CD4-positive, alpha-beta memory T cell (primary cell): ENCODE measurements around the gene CDA. TPM values are rescaled to one million over a fixed set of nuclear protein-coding genes. Genes with fewer than 3 reads are reported as not detected.

Experiments
- CTCF ChIA-PET: fragments of 350-600 bp; sonication (Branson Sonifier 250); formaldehyde crosslinking; loops from one replicate; lab custom pipeline; 2021; ENCODE audit warnings: inconsistent platforms; ENCODE audit not compliant: partially characterized antibody; lab: Charles Lee
- POLR2A ChIA-PET: fragments of 350-600 bp; sonication (Branson Sonifier 250); formaldehyde crosslinking; loops from one replicate; lab custom pipeline; 2021; ENCODE audit not compliant: partially characterized antibody; lab: Charles Lee
- DNase-seq, 5 donors: peaks; one replicate each; pipeline versions ENCODE4 v3.0.0 to v3.0.0-alpha.2; 2020 to 2022; ENCODE audit warnings: mixed read lengths in 1 of 5
- H3K27ac ChIP-seq: one replicate; pipeline ENCODE4 v1.7.0; 2013; ENCODE audit warnings: low read depth, low read length
- H3K27me3 ChIP-seq: 2 replicates; pipeline ENCODE4 v1.7.0; 2013; ENCODE audit warnings: mild to moderate bottlenecking, low read length, moderate library complexity; ENCODE audit not compliant: insufficient read depth
- H3K36me3 ChIP-seq: 2 replicates; pipeline ENCODE4 v1.7.0; 2013; ENCODE audit warnings: mild to moderate bottlenecking, low read length, moderate library complexity; ENCODE audit not compliant: insufficient read depth
- H3K4me1 ChIP-seq: 2 replicates; pipeline ENCODE4 v1.7.0; 2013; ENCODE audit warnings: mild to moderate bottlenecking, low read length, moderate library complexity; ENCODE audit not compliant: insufficient read depth
- H3K4me3 ChIP-seq, 2 donors: one replicate each; pipeline ENCODE4 v1.7.0; 2013; ENCODE audit warnings: low read length in 2 of 2, mild to moderate bottlenecking in 1 of 2
- H3K9me3 ChIP-seq, 2 donors: one replicate each; pipeline ENCODE4 v1.7.0; 2013; ENCODE audit warnings: low read length in 2 of 2, control low read depth in 1 of 2; ENCODE audit not compliant: control insufficient read depth in 1 of 2
- H3K27ac Mint-ChIP-seq, 7 donors: one replicate each; pipeline ENCODE4 v1.8.0; 2020 to 2021; ENCODE audit warnings: mixed read lengths in 7 of 7, mild to moderate bottlenecking in 6 of 7, inconsistent platforms in 3 of 7, moderate library complexity in 3 of 7
- H3K27me3 Mint-ChIP-seq, 2 donors: one replicate each; pipeline ENCODE4 v1.8.0; 2020 to 2021; ENCODE audit warnings: mixed read lengths in 2 of 2
- H3K36me3 Mint-ChIP-seq, 2 donors: one replicate each; pipeline ENCODE4 v1.8.0; 2020 to 2021; ENCODE audit warnings: mixed read lengths in 2 of 2, inconsistent platforms in 1 of 2, mild to moderate bottlenecking in 1 of 2
- H3K4me1 Mint-ChIP-seq, 4 donors: one replicate each; pipeline ENCODE4 v1.8.0; 2020 to 2021; ENCODE audit warnings: mixed read lengths in 4 of 4, mild to moderate bottlenecking in 1 of 4
- H3K4me3 Mint-ChIP-seq, 8 donors: one replicate each; pipeline ENCODE4 v1.8.0; 2020 to 2021; ENCODE audit warnings: mixed read lengths in 8 of 8, mild to moderate bottlenecking in 7 of 8, moderate library complexity in 6 of 8, inconsistent platforms in 3 of 8
- H3K9me3 Mint-ChIP-seq, 8 donors: one replicate each; pipeline ENCODE4 v1.8.0; 2020 to 2021; ENCODE audit warnings: mixed read lengths in 8 of 8, mild to moderate bottlenecking in 5 of 8, inconsistent platforms in 3 of 8, moderate library complexity in 1 of 8
- intact Hi-C: fragments of 100-400 bp; cut with micrococcal nuclease; formaldehyde crosslinking; loops from one replicate; pipeline ENCODE4 v1.15.1; 2023
- polyA plus RNA-seq, 2 donors: library from polyadenylated mRNA; unstranded; fragments of 300-500 nt; fragmentation: Illumina TruSeq; gene quantifications; one replicate each; pipeline ENCODE4 v1.2.3, GENCODE V29; 2021
- total RNA-seq, 2 experiments: library from RNA; stranded (reverse); gene quantifications; one replicate each; pipeline ENCODE4 v1.2.3, GENCODE V29; 2021

The CDA gene
- total and polyA plus RNA-seq, 4 experiments from 2014 or later, result not detected

DNA sequence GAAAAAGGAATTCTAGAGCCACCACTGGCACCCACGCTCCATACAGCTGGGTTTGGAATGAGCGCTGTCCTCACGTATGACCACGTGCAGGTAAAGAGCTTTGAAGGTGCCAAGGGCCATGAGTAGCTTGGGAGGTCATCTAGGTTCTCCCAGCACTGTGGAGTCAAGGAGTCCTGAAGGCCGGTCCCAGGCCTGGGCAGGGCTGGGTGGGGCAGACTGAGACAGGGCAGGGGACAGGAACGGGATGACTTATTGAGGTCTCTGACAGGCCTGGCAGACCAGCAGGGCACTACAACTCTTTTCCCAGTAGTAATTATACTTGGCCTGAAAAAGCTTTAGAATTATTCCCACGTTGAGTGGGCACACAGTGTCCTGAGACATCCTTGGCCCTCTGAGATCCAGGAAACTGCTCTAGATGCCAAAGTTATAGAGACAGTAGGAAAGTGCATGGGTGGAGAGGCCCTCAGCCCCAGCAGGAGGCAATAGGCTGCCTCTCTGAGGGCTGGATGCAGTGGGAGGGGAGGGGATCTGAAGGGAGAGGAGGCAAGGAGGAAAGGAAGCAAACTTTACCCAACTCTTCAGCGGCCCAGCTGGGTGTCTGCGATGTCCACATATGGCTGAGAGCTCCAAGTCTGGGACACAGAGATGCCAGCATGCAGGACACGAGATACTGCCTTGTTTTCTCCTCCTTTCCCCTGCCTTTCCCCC is 1.8 kb upstream of the CDA start:
- Histone ChIP-seq H3K4me3 (no peak overlapping the region), H3K36me3 (no peaks in the 10 kb centered on the region), H3K27me3 (peaks cover 8% of the 10 kb centered on the region), H3K27ac (no peak overlapping the region), H3K4me1 (no peaks in the 10 kb centered on the region), H3K9me3 (no peaks in the 10 kb centered on the region)
- peaks cover 0 to 16% (median 6%) of the 10 kb centered on the region in 4 donors for H3K4me1 Mint-ChIP-seq
- peaks cover 0 to 5% (median 0%) of the 10 kb centered on the region in 8 donors for H3K9me3 Mint-ChIP-seq
- H3K36me3 Mint-ChIP-seq, result no peaks in the 10 kb centered on the region
- no peak overlapping the region for H3K4me3 Mint-ChIP-seq
- DNase-seq, result no peak
- intact Hi-C loops, result no loop called here
- H3K27me3 Mint-ChIP-seq, result peaks cover 36 to 43% of the 10 kb centered on the region in 2 donors
- ChIA-PET POLR2A (no interaction called here), CTCF (interaction anchor here (0.7 kb wide), 1 partner anchor 12 kb away, joined by 3 read pairs; no protein-coding TSS in a partner anchor)
- H3K27ac Mint-ChIP-seq, result no peak overlapping the region

GRCh38 chr1:20587661-20588053 is 1.2 kb upstream of the CDA start:
- no peak overlapping the region for H3K27ac Mint-ChIP-seq
- Histone ChIP-seq H3K4me3 (no peak overlapping the region), H3K27ac (no peak overlapping the region), H3K27me3 (peaks cover 8% of the 10 kb centered on the region), H3K4me1 (no peaks in the 10 kb centered on the region), H3K36me3 (no peaks in the 10 kb centered on the region), H3K9me3 (no peaks in the 10 kb centered on the region)
- H3K27me3 Mint-ChIP-seq, result peaks cover 41 to 48% of the 10 kb centered on the region in 2 donors
- intact Hi-C loops, result no loop called here
- POLR2A ChIA-PET, result no interaction called here
- CTCF ChIA-PET, result interaction anchor here (0.7 kb wide), 1 partner anchor 12 kb away, joined by 3 read pairs; no protein-coding TSS in a partner anchor
- H3K4me3 Mint-ChIP-seq, result no peak overlapping the region
- DNase-seq, result no peak
- no peaks in the 10 kb centered on the region for H3K36me3 Mint-ChIP-seq
- H3K9me3 Mint-ChIP-seq, result peaks cover 0 to 5% (median 0%) of the 10 kb centered on the region in 8 donors
- peaks cover 0 to 16% (median 6%) of the 10 kb centered on the region in 4 donors for H3K4me1 Mint-ChIP-seq

DNA sequence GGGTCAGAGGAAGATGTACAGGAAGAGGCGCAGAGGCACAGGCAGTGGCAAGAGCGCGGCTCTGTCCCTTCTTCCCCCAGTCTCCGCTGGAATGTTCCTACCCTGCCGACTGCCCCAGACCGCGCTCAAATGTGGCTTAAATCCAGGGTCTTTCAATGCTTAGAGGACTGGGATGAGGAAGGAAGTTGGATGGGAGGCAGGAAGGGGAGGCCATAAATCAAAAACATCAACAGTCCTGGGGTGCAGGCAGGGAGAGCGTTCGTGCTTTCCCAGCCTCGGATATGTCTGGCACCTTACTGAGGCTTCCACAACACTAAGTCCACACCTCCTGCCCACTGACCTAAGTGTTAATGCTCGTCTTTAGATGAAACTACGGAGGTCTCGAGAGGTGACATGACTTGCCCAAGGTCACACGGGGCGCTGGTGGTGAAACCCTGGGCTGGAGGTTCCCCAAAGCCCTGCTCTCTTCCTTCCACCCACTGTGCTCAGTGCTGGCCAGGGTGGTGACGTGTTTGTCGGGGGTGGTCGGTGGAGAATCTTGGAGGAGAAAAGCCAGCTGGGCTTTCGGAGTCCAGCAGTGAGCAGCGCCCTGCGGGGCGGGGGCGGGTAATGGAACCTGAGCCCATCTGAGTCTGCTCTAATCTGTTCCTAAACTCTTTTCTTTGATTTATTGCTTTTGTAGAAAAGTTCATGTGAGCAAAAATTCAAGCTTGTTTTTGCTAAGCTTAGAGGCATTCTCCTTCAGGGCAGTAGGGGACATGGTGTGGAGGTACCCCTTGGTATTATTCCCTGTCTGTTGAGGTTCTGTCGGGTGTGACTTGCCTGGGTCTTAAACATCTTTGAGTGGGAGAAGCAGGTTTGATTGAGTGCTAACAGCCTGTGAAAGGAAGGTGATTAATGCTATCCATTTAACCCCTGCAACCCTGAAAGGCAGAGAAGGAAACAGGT is 708 bp downstream of the CDA start:
- DNase-seq, result no peak
- H3K27ac Mint-ChIP-seq, result no peak overlapping the region
- peaks cover 39 to 48% of the 10 kb centered on the region in 2 donors for H3K27me3 Mint-ChIP-seq
- intact Hi-C loops, result no loop called here
- H3K36me3 ChIP-seq, result no peaks in the 10 kb centered on the region
- H3K4me1 Mint-ChIP-seq, result peaks cover 0 to 16% (median 6%) of the 10 kb centered on the region in 4 donors
- H3K27ac ChIP-seq, result no peak overlapping the region
- H3K9me3 ChIP-seq, result no peaks in the 10 kb centered on the region
- peaks cover 8% of the 10 kb centered on the region for H3K27me3 ChIP-seq
- peak overlapping the region in 1 of 8 donors; percentile 47 for H3K4me3 Mint-ChIP-seq
- no peaks in the 10 kb centered on the region for H3K36me3 Mint-ChIP-seq
- no peak overlapping the region for H3K4me3 ChIP-seq
- peaks cover 0 to 5% (median 0%) of the 10 kb centered on the region in 8 donors for H3K9me3 Mint-ChIP-seq
- H3K4me1 ChIP-seq, result no peaks in the 10 kb centered on the region
- CTCF ChIA-PET, result no interaction called here
- POLR2A ChIA-PET, result no interaction called here

DNA sequence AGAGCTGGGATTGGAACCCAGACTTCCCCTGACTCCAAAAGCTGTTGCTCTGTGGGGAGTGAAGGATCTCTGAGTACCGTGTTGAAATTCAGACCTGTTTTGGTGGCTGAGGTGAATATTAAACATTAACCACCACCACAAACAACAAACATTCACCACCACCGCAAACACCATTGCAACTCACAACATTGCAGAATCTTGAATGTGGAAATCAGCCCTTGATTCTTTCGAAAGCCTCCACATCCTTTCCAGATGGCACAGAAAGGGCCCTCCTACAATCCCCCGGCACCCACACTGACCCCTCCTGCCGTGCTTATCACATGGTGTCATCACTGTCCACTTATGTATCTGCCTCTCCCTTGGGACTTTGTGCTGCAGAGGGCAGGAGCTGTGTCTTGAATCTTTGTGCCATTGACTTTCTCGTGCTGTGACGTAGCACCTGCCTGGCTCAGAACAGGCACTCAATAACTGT is 1.4 kb downstream of the CDA start:
- Mint-ChIP-seq H3K4me1 (peaks cover 0 to 16% (median 6%) of the 10 kb centered on the region in 4 donors), H3K27me3 (peaks cover 38 to 43% of the 10 kb centered on the region in 2 donors), H3K27ac (no peak overlapping the region), H3K4me3 (no peak overlapping the region), H3K36me3 (no peaks in the 10 kb centered on the region), H3K9me3 (peaks cover 0 to 5% (median 0%) of the 10 kb centered on the region in 8 donors)
- Histone ChIP-seq H3K27me3 (peaks cover 8% of the 10 kb centered on the region), H3K36me3 (no peaks in the 10 kb centered on the region), H3K4me1 (no peaks in the 10 kb centered on the region), H3K9me3 (no peaks in the 10 kb centered on the region), H3K4me3 (no peak overlapping the region), H3K27ac (no peak overlapping the region)
- no peak for DNase-seq
- ChIA-PET CTCF (no interaction called here), POLR2A (no interaction called here)
- intact Hi-C loops, result no loop called here

DNA sequence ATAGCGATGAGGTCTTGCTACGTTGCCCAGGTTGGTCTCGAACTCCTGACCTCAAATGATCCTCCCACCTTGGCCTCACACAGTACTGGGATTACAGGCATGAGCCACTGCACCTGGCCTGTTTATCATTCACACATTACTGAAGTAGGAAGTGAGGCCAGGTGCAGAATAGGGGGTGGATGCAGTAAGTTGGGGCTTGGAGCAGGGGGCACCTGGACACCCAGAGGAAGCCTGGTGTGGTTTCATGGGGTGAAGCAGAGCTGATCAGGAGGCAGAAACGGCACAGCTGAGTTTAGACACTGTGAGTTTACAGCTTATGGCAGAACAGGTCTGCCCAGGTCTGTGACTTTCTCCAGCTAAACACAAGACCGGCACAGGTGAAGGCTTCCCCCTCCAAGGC is 4.9 kb downstream of the CDA start:
- H3K27ac ChIP-seq, result no peak overlapping the region
- Mint-ChIP-seq H3K27ac (no peak overlapping the region), H3K4me1 (peaks cover 0 to 13% (median 4%) of the 10 kb centered on the region in 4 donors), H3K36me3 (no peaks in the 10 kb centered on the region), H3K27me3 (peaks cover 22 to 29% of the 10 kb centered on the region in 2 donors), H3K9me3 (peaks cover 0 to 2% (median 0%) of the 10 kb centered on the region in 8 donors), H3K4me3 (no peak overlapping the region)
- H3K9me3 ChIP-seq, result no peaks in the 10 kb centered on the region
- H3K4me3 ChIP-seq, result no peak overlapping the region
- DNase-seq, result no peak
- H3K27me3 ChIP-seq, result peaks cover 8% of the 10 kb centered on the region
- ChIA-PET CTCF (no interaction called here), POLR2A (no interaction called here)
- no peaks in the 10 kb centered on the region for H3K4me1 ChIP-seq
- H3K36me3 ChIP-seq, result no peaks in the 10 kb centered on the region
- intact Hi-C loops, result no loop called here

DNA sequence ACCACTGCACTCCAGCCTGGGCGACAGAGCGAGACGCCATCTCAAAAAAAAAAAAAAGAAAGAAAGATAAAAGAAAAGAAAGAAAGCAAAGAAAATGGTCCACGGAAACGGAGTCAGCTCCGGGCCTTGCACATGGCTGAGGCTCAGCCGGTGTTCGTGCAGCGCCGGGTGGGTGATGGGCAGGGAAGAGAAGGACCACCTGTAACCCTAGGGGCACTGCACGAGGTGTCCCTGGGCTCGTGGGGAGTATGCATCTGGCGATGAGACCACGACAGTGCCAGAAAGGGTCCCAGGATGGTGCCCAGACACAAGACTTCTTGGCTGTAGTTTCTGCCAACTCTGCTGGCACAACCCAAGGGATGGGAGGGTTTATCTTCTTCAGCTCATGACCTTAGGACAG is 5.8 kb downstream of the CDA start:
- no peak for DNase-seq
- Mint-ChIP-seq H3K4me1 (peaks cover 0 to 3% (median under 1%) of the 10 kb centered on the region in 4 donors), H3K4me3 (no peak overlapping the region), H3K9me3 (peaks cover 0 to 5% (median 0%) of the 10 kb centered on the region in 8 donors), H3K27me3 (peaks cover 20 to 21% of the 10 kb centered on the region in 2 donors), H3K36me3 (no peaks in the 10 kb centered on the region), H3K27ac (no peak overlapping the region)
- CTCF ChIA-PET, result no interaction called here
- intact Hi-C loops, result no loop called here
- H3K4me3 ChIP-seq, result no peak overlapping the region
- H3K27ac ChIP-seq, result no peak overlapping the region
- no peaks in the 10 kb centered on the region for H3K9me3 ChIP-seq
- H3K27me3 ChIP-seq, result peaks cover 1% of the 10 kb centered on the region
- H3K36me3 ChIP-seq, result no peaks in the 10 kb centered on the region
- POLR2A ChIA-PET, result no interaction called here
- H3K4me1 ChIP-seq, result no peaks in the 10 kb centered on the region

- H3K27ac Mint-ChIP-seq, result no peak overlapping the region
- no peaks in the 10 kb centered on the region for H3K4me1 ChIP-seq
- H3K9me3 Mint-ChIP-seq, result peaks cover 0 to 5% (median 0%) of the 10 kb centered on the region in 8 donors
- POLR2A ChIA-PET, result no interaction called here
- no peak overlapping the region for H3K4me3 Mint-ChIP-seq
- H3K27me3 ChIP-seq, result no peaks in the 10 kb centered on the region
- no peak for DNase-seq
- no peaks in the 10 kb centered on the region for H3K36me3 Mint-ChIP-seq
- no peaks in the 10 kb centered on the region for H3K36me3 ChIP-seq
- intact Hi-C loops, result no loop called here
- no peaks in the 10 kb centered on the region for H3K9me3 ChIP-seq
- H3K27ac ChIP-seq, result no peak overlapping the region
- no peak overlapping the region for H3K4me3 ChIP-seq
- CTCF ChIA-PET, result no interaction called here
- no peaks in the 10 kb centered on the region for H3K4me1 Mint-ChIP-seq
- H3K27me3 Mint-ChIP-seq, result peaks cover 13 to 16% of the 10 kb centered on the region in 2 donors
These were observed 7.2 kb downstream of the CDA start for GRCh38 chr1:20596106-20596505.
